ENCODE results near the gene HPSE. TPM values are rescaled to one million over a fixed set of nuclear protein-coding genes. Genes with fewer than 3 reads are reported as not detected.

HPSE gene
- total RNA-seq, 1 experiment from 2014 or later, result 12.6 TPM

DNA sequence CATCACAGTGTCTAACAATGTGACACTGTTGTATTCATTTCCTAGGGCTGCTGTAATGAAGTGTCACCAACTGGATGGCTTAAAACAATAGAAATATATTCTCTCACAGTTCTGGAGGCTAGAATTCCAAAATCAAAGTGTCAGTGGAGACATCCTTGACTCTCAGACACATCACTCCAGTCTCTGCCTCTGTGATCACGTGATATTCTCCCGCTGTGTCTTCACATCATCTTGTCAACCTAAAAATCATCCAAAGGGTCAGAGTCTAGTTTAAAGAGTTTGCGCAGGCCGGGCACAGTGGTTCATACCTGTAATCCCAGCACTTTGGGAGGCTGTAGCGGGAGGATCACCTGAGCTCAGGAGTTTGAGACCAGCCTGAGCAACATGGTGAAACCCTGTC lies 36.6 kb upstream of the HPSE start:
- no peaks in the 10 kb centered on the region for H3K79me2 ChIP-seq (ENCODE audit: insufficient read depth, low read length)
- ChIA-PET CTCF (no interaction called here), POLR2A (interaction anchor here (0.6 kb wide), 1 partner anchor 59 kb away, joined by 4 read pairs; no protein-coding TSS in a partner anchor)

More for the DNA sequence above, 36.6 kb upstream of the HPSE start:
- Histone ChIP-seq H3K4me1 (ENCODE audit: control insufficient read depth in 1 of 2, insufficient read depth in 2 of 2, low read length in 2 of 2) (no peaks in the 10 kb centered on the region), H4K20me1 (ENCODE audit: insufficient read depth) (no peaks in the 10 kb centered on the region), H3K9me3 (ENCODE audit: control insufficient read depth in 1 of 2, insufficient read depth in 1 of 2, low read depth in 1 of 2, low read length in 2 of 2) (no peaks in the 10 kb centered on the region), H3K27ac (ENCODE audit: low read depth, low read length) (no peak overlapping the region), H3K4me3 (replicated peaks in 1 of 2; ENCODE audit: low read depth in 1 of 2, low read length in 2 of 2) (no peak overlapping the region), H3K27me3 (ENCODE audit: insufficient read depth, low read length) (no peaks in the 10 kb centered on the region), H2AFZ (ENCODE audit: low read depth, low read length, poor library complexity, severe bottlenecking) (no peak overlapping the region), H3K9me2 (ENCODE audit: insufficient read depth) (no peaks in the 10 kb centered on the region), H3K9ac (ENCODE audit: low read length) (no peak overlapping the region), H3K4me2 (ENCODE audit: low read length) (no peak overlapping the region), H3K36me3 (ENCODE audit: control insufficient read depth in 1 of 2, insufficient read depth in 2 of 2, low read length in 2 of 2) (no peaks in the 10 kb centered on the region)
- intact Hi-C loops (cut with micrococcal nuclease), result no loop called here
- TF ChIP-seq TCF7L2 (IDR thresholded peaks at IDR 0.05; ENCODE audit: borderline replicate concordance, extremely low read depth, insufficient read depth, insufficient read length) (no peak), POLR2AphosphoS5 (IDR thresholded peaks at IDR 0.05; ENCODE audit: low read depth, low read length) (no peak), POLR2A (IDR thresholded peaks at IDR 0.05; ENCODE audit: borderline replicate concordance, extremely low read depth, insufficient read depth, insufficient read length) (no peak), EZH2 (IDR thresholded peaks at IDR 0.05) (no peak), JUND (IDR thresholded peaks at IDR 0.05) (no peak), CEBPB (IDR thresholded peaks at IDR 0.05; ENCODE audit: low read depth) (no peak), SRF (IDR thresholded peaks at IDR 0.05; ENCODE audit: low read depth) (no peak), EGR1 (IDR thresholded peaks at IDR 0.05; ENCODE audit: low read depth) (no peak), RAD21 (IDR thresholded peaks at IDR 0.05; ENCODE audit: low read depth) (no peak), CBX3 (IDR thresholded peaks at IDR 0.05; ENCODE audit: low read depth) (no peak), ELF1 (IDR thresholded peaks at IDR 0.05; ENCODE audit: borderline replicate concordance, low read depth) (no peak), ZFX (IDR thresholded peaks at IDR 0.05) (no peak), SP1 (IDR thresholded peaks at IDR 0.05; ENCODE audit: low read depth) (no peak), ZNF274 (IDR thresholded peaks at IDR 0.05; ENCODE audit: low read depth, low read length) (no peak), SIN3A (IDR thresholded peaks at IDR 0.05; ENCODE audit: low read depth) (no peak)
- TF ChIP-seq, protein P1, sequence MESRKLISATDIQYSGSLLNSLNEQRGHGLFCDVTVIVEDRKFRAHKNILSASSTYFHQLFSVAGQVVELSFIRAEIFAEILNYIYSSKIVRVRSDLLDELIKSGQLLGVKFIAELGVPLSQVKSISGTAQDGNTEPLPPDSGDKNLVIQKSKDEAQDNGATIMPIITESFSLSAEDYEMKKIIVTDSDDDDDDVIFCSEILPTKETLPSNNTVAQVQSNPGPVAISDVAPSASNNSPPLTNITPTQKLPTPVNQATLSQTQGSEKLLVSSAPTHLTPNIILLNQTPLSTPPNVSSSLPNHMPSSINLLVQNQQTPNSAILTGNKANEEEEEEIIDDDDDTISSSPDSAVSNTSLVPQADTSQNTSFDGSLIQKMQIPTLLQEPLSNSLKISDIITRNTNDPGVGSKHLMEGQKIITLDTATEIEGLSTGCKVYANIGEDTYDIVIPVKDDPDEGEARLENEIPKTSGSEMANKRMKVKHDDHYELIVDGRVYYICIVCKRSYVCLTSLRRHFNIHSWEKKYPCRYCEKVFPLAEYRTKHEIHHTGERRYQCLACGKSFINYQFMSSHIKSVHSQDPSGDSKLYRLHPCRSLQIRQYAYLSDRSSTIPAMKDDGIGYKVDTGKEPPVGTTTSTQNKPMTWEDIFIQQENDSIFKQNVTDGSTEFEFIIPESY (IDR thresholded peaks at IDR 0.05; ENCODE audit: extremely low read depth, insufficient replicate concordance, low read length), result no peak
- TF ChIP-seq, protein P2, sequence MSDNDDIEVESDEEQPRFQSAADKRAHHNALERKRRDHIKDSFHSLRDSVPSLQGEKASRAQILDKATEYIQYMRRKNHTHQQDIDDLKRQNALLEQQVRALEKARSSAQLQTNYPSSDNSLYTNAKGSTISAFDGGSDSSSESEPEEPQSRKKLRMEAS (IDR thresholded peaks at IDR 0.05), result no peak
- TF ChIP-seq, protein P3, sequence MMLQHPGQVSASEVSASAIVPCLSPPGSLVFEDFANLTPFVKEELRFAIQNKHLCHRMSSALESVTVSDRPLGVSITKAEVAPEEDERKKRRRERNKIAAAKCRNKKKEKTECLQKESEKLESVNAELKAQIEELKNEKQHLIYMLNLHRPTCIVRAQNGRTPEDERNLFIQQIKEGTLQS (IDR thresholded peaks at IDR 0.05), result no peak
- ATAC-seq (no peak), DNase-seq (ENCODE audit: low read depth, low spot score) (no peak)
- RAD21 ChIA-PET (ENCODE audit: low non-redundant PET in 1 of 2, low total read pairs in 2 of 2, uncharacterized antibody in 2 of 2, unreplicated experiment in 2 of 2), result no interaction called here
- BruUV-seq (replicated peaks), result no TSS peak
